HG03196 (cell line): ENCODE measurements around the gene GLB1L.
"Not testable (repeated sequence)": the region's sequence is repeated elsewhere in the genome, so short reads cannot be mapped to it uniquely, and the experiment has no call there.

Source experiments
- ATAC-seq: cut with Tn5 transposase; IDR thresholded peaks from one replicate; pipeline ENCODE4 v1.9.1; 2021; ENCODE audit not compliant: unreplicated experiment

GLB1L gene

DNA sequence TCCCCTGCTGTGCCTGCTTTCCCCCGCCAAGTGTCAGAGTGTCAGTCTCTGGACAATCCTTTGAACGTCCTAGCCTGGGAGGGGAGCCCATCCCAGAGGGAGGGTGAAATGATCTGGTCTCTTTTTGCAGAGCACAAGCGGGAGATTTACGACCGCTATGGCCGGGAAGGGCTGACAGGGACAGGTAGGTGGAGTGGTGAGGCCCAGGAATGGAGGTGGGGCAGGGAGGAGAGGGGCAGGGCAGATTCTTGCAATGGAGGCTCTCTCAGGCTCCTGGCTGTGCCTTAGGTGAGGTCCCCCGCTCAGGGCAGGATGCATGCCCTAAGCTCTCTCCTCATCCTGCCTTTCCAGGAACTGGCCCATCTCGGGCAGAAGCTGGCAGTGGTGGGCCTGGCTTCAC is 36.3 kb upstream of the GLB1L start:
- no peak for ATAC-seq

DNA sequence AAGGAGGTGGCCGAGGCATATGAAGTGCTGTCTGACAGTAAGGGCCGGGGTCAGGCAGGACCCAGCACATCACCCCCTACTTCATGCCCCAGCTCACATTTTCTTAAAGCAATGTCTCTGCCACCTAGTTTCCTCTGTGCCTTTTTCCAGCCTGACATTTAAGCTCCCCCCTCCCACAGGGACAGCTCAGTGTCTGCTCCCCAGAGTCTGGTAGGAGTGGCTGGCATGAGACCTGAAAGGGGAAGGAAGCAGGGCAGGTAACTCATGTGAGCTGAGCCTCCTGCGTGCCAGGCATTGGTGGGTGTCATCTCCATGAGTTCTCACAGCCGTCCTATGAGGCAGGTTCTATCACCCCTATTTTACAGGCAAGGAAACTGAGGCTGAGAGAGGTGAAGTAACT is 35.4 kb upstream of the GLB1L start:
- no peak for ATAC-seq

GRCh38 chr2:219279916-219280516 is 34.8 kb upstream of the GLB1L start:
- no peak for ATAC-seq

DNA sequence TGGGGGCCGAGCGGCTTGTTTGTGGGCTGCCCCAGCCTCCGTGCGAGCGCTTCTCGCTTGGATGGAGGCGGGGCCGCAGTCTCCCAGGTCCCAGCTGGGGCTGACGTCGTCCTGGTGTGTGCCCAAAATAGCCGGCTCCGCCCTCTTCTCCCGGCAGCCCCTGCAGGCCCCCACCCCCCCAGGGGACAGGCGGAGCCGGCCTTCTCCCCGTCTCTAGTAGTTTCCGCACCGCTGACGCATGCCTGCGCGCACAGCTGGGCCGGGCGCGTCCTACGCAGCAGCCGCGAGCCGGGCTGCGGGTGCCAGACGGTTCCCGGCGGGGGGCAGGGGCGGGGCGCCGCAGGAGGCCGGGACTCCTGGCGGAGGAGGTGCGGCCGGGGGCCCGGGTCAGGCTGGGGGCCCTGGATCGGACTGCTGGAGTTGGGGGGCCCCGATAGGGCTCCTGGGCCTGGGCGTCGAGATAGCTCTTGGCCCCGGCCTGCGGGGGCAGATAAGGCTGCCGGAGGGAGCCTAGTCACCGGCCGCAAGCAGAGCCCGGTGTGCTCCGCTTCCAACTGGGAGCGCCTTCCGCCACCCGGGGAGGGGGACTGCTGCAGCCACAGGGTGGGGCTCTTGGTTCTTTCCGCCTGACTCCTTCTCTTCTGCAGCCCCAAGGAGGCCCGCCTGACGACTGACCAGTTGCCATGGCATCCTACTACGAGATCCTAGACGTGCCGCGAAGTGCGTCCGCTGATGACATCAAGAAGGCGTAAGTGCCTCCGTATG is 34.1 kb upstream of the GLB1L start, which contains the start of gene DNAJB2:
Gene DNAJB2, plus strand, starts transcription at position 216 of the 765 bp plus-strand sequence. Its CDS starts 468 bp downstream, at position 684.
- ATAC-seq: peak; percentile 86

GRCh38 chr2:219278655-219279150 is 33.5 kb upstream of the GLB1L start:
- ATAC-seq: no peak

DNA sequence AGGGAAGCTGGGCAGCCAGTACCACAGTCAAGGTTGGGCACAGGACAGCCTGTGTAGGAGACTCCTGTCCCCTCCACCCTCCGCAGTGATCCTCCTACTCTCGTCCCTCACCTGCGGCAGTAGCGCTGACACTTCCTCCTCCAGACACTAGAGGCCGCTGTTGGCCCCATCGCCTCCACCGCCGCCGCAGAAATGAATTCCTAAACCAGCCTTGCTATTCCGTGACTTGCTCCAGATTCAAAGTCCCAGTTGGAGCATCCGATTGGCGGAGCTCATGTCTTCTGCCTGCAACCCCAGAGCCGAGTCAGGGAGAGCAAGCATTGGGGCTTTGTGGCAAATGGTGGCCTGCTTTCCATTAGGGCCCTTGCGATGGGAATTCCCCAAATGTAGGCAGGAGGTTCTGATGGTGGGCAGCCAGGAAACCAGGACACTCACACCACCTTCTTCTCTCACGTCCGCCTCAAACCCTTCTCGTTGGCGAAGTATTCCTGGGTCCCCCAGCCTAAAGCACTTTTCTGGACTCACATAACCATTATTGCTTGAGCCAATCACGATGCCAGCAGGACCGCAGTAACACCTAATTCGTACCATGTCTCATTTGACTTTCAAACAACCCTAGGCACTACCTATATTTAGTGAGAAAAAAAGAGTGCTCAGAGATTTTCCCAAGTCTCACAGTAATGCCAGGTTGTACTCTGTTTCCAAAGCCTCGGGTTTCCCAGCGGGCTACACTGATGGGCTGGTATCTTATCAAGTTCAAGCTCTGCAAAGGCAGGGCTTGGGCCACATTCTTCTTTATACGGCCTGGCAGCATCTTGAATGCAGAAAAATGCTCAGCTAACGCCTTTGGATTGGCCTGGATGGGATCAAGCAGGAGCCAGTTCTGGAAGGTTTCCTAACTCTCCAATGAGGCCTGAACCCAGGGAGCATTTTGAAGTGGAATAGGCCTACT is 32.7 kb upstream of the GLB1L start:
- peak; percentile 34 for ATAC-seq

- no peak for ATAC-seq
Measured at GRCh38 chr2:219274361-219274921, 29.2 kb upstream of the GLB1L start.

GRCh38 chr2:219273937-219274336 is 28.7 kb upstream of the GLB1L start:
- ATAC-seq: no peak

DNA sequence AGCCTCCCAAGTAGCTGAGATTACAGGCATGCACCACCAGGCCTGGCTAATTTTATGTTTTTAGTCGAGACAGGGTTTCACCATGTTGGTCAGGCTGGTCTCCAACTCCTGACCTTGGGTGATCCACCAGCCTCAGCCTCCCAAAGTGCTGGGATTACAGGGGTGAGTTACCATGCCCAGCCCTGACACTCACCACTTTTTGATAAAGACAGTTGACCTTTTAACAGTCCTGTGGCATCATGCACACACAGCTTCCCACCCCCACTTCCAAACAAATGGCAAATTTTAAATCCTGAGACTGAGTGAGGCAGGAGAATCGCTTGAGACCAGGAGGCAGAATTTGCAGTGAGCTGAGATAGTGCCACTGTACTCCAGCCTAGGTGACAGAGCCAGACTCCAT is 27.8 kb upstream of the GLB1L start:
- ATAC-seq: no peak

- ATAC-seq: no peak
Measured at GRCh38 chr2:219272356-219272755, 27.1 kb upstream of the GLB1L start.

- no peak for ATAC-seq
Measured at GRCh38 chr2:219271021-219271420, 25.8 kb upstream of the GLB1L start.

DNA sequence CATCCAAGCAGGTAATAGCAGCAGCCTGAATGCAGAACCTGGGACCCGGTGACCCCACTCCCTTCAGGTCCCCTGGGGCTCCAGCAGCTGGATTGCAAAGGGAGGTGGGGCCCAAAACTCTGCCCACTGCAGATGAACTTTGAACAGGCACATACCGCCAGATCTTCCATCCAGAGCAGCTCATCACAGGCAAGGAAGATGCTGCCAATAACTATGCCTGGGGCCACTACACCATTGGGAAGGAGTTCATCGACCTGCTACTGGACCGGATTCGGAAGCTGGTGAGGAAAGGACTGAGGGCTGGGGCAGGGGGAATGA is 24.8 kb upstream of the GLB1L start:
- ATAC-seq: no peak

DNA sequence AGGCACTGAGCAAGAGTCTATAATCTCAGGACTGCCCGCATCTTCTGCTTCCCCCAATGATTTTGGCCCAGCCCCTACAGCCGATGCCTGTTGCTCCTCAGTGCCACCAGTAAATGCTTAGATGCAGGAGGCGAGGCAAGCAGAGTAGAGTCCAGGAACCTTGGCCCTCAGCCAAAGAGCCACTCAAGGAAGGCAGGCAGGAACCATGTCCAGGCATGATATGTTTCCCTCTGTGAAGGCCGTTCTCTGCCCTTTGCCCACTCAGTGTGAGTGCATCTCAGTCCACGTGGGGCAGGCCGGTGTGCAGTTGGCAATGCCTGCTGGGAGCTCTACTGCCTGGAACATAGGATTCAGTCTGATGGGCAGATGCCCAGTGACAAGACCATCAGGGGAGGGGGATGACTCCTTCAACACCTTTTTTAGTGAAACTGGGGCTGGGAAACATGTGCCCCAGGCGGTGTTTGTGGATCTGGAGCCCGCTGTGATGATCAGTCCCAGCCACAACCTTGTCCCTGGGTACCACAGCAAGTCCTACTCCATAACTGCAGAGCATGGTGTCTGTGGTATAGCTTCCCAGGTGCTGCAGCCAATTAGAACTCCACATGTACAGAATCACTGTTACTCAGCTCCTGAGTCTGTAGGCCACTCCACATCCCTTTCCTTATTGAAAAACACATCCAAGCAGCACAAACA is 24.3 kb upstream of the GLB1L start:
- ATAC-seq: no peak

DNA sequence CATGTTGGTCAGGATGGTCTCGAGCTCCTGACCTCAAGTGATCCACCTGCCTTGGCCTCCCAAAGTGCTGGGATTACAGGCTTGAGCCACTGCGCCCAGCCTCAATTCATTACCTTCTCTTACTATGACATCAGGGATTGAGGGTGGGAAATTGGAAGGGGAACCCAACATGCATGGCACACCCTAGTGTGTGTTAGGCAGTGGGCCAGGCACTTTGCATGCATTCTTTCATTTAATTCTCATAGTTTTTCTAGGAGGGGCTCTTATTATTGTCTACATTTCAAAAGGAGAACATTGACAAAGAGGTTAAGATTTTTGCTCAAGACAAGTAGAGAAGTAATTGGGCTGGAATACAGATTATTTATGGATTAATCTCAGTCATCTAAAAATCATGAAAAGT is 23.1 kb upstream of the GLB1L start:
- ATAC-seq: no peak

- no peak for ATAC-seq
Measured at GRCh38 chr2:219266886-219267285, 21.6 kb upstream of the GLB1L start.

DNA sequence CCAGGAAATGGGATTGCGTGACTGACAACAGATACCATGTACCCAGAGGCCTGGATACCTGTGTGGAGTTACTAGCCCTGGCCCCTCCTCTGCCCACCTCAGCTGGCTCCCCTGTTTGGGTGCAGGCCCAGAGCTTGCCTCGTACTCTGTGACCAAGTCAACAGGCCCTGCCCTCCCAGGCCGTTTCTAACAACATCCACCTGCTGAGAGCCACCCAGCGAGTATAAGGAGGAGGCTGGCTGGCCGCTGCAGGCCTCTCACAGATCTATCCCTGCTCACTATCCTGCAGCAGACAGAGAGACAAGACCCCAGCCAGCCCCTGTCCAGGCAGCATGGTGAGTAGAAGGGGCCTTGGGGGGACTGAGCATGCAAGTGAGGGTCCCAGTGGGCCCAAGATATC is 21.0 kb upstream of the GLB1L start:
- ATAC-seq: no peak

DNA sequence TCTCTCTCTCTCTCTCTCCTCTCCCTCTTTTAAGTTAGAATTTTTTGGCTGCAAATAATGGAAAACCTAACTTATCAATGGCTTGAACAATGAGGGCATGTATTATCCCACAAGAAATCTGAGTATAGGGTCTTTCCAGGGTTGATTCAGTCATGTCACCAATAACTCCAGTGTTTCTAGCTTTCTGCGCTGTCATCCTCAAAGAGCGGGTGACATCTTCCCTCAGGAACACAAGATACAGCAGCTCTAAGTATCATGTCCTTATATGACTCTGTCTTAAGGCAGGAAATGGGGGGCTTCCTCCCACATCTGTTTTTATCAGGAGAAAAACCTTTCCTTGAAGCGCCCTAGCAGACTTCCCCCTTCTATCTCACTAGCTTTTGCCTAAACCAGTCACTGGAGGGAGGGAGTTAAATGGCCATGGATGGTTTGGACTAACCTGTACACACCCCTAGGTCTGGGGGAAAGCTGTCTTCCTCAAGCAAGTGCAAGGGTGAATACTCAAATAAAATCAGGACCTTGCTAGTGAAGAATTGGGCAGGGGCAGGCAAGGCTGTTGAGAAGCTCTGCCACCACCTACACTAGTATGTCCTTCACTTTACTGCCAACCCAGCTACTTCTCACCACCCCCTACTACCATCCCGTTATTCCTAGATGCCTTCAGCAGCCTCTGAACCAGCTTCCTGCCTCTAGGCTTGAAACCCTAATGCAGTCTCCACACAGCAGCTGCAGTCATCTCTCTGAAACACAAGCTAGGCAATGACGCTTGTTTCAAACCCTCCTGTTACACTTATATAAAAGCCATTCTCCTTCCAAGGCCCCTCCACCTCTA is 16.0 kb upstream of the GLB1L start:
- no peak for ATAC-seq

DNA sequence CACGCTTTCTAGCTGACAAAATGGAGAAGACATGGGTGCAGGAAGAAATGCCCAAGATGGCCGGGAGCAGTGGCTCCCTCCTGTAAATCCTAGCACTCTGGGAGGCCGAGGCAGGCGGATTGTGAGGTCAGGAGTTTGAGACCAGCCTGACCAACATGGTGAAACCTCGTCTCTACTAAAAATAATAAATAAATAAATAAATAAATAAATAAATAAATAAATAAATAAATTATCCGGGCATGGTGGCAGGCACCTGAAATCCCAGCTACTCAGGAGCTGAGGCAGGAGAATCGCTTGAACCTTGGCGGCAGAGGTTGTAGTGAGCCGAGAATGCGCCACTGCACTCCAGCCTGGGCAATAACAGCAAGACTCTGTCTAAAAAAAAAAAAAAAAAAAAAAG is 13.7 kb upstream of the GLB1L start:
- ATAC-seq: not testable (repeated sequence)

GRCh38 chr2:219254590-219255201 is 9.5 kb upstream of the GLB1L start:
- peak; percentile 17 for ATAC-seq
